WTC11 (cell line): ENCODE results near the gene PCGF3. TPM values are rescaled to one million over a fixed set of nuclear protein-coding genes. Genes with fewer than 3 reads are reported as not detected.

Experiments used
- ATAC-seq: fragments of 200-7000 bp; cut with Tn5 transposase; 2 replicates; pipeline ENCODE4 v1.10.0; 2021; ENCODE audit warnings: mild to moderate bottlenecking, moderate library complexity
- CTCF ChIA-PET: fragments of 300-600 bp; sonication (Branson Sonifier 250); formaldehyde crosslinking; loops from one replicate; lab custom pipeline; 2021; ENCODE audit warnings: antibody characterized with exemption; lab: Charles Lee
- POLR2A ChIA-PET: fragments of 350-600 bp; sonication (Branson Sonifier 250); formaldehyde crosslinking; loops from one replicate; lab custom pipeline; 2021; ENCODE audit warnings: antibody characterized with exemption; lab: Charles Lee
- DNase-seq: peaks from one replicate; pipeline ENCODE4 v3.0.0; 2021; ENCODE audit warnings: low spot score
- H3K27ac Mint-ChIP-seq: 2 replicates; pipeline ENCODE4 v1.8.0; 2021; ENCODE audit warnings: mixed read lengths
- H3K27me3 Mint-ChIP-seq: 2 replicates; pipeline ENCODE4 v1.8.0; 2021; ENCODE audit warnings: low read depth, mild to moderate bottlenecking, moderate library complexity, mixed read lengths
- H3K36me3 Mint-ChIP-seq: 2 replicates; pipeline ENCODE4 v1.8.0; 2021; ENCODE audit warnings: mixed read lengths
- H3K4me1 Mint-ChIP-seq: 2 replicates; pipeline ENCODE4 v1.8.0; 2022; ENCODE audit warnings: mixed read lengths
- H3K4me3 Mint-ChIP-seq: 2 replicates; pipeline ENCODE4 v1.8.0; 2021; ENCODE audit warnings: mild to moderate bottlenecking, moderate library complexity, mixed read lengths
- H3K9me3 Mint-ChIP-seq: 2 replicates; pipeline ENCODE4 v1.8.0; 2021; ENCODE audit warnings: mixed read lengths
- AR ChIP-seq: fragments of 250-450 bp; sonication (Bioruptor Pico); IDR thresholded peaks from 2 replicates; pipeline ENCODE4 v1.9.0; 2021; ENCODE audit warnings: mild to moderate bottlenecking
- ATF6 ChIP-seq: sonication (generic); formaldehyde crosslinking; IDR thresholded peaks from 2 replicates; pipeline ENCODE4 v1.8.1; 2023; ENCODE audit warnings: mild to moderate bottlenecking, missing genetic modification reagents
- FOXJ3 ChIP-seq: sonication (generic); formaldehyde crosslinking; IDR thresholded peaks from 2 replicates; pipeline ENCODE4 v1.9.0; 2021; ENCODE audit warnings: missing genetic modification reagents, mild to moderate bottlenecking, borderline replicate concordance
- FOXP4 ChIP-seq: sonication (generic); formaldehyde crosslinking; IDR thresholded peaks from 2 replicates; pipeline ENCODE4 v1.8.0; 2022; ENCODE audit warnings: mild to moderate bottlenecking, missing genetic modification reagents
- KAT7 ChIP-seq: sonication (generic); formaldehyde crosslinking; IDR thresholded peaks from 2 replicates; pipeline ENCODE4 v1.8.1; 2023; ENCODE audit warnings: missing genetic modification reagents, mild to moderate bottlenecking, borderline replicate concordance
- MAX ChIP-seq: sonication (generic); formaldehyde crosslinking; IDR thresholded peaks from 2 replicates; pipeline ENCODE4 v1.8.0; 2022; ENCODE audit warnings: mild to moderate bottlenecking, missing genetic modification reagents
- NFATC4 ChIP-seq: fragments of 250-450 bp; sonication (Bioruptor Pico); IDR thresholded peaks from 2 replicates; pipeline ENCODE4 v1.9.0; 2021; ENCODE audit warnings: mild to moderate bottlenecking
- NFYB ChIP-seq: sonication (generic); formaldehyde crosslinking; conservative IDR thresholded peaks from 2 replicates; pipeline ENCODE4 v1.8.0; 2022; ENCODE audit warnings: low read depth, missing genetic modification reagents
- RELA ChIP-seq: sonication (generic); formaldehyde crosslinking; IDR thresholded peaks from 2 replicates; pipeline ENCODE4 v1.8.1; 2022; ENCODE audit warnings: missing genetic modification reagents, mild to moderate bottlenecking, borderline replicate concordance
- ZNF121 ChIP-seq: sonication (generic); formaldehyde crosslinking; IDR thresholded peaks from 2 replicates; pipeline ENCODE4 v1.8.0; 2023; ENCODE audit warnings: missing genetic modification reagents
- ZNF263 ChIP-seq: sonication (generic); formaldehyde crosslinking; IDR thresholded peaks from 2 replicates; pipeline ENCODE4 v1.8.1; 2022; ENCODE audit warnings: low read depth, mild to moderate bottlenecking, moderate library complexity, missing genetic modification reagents
- ZNF317 ChIP-seq: sonication (generic); formaldehyde crosslinking; IDR thresholded peaks from 2 replicates; pipeline ENCODE4 v1.8.1; 2023; ENCODE audit warnings: low read depth, mild to moderate bottlenecking, moderate library complexity, missing genetic modification reagents, borderline replicate concordance
- ZNF396 ChIP-seq: fragments of 250-450 bp; sonication (Bioruptor Pico); IDR thresholded peaks from 2 replicates; pipeline ENCODE4 v1.8.0; 2021; ENCODE audit warnings: mild to moderate bottlenecking, moderate library complexity, borderline replicate concordance
- ZNF423 ChIP-seq: fragments of 250-450 bp; sonication (Bioruptor Pico); IDR thresholded peaks from 2 replicates; pipeline ENCODE4 v2.1.2; 2022; ENCODE audit warnings: mild to moderate bottlenecking, moderate library complexity
- total RNA-seq: library from RNA; stranded (reverse); gene quantifications from 3 replicates; pipeline ENCODE4 v1.2.3, GENCODE V29; 2021

PCGF3 gene
- total RNA-seq, 1 experiment from 2014 or later: 65.7 TPM

GRCh38 chr4:791252-791897, 85.7 kb downstream of the PCGF3 start (continued):
- TF ChIP-seq RELA (no peak), NFATC4 (CRISPR knock-in tag) (no peak), FOXJ3 (CRISPR knock-in tag) (no peak)

GRCh38 chr4:791898-792625, 86.4 kb downstream of the PCGF3 start:
- POLR2A ChIA-PET: no interaction called here
- CTCF ChIA-PET: interaction anchor here (3.3 kb wide), 1 partner anchor 10 kb away, joined by 19 read pairs; no protein-coding TSS in a partner anchor
- peak; percentile 69 for DNase-seq

GRCh38 chr4:792626-793092, 87.0 kb downstream of the PCGF3 start:
- TF ChIP-seq ZNF263 (CRISPR knock-in tag): no peak
- Mint-ChIP-seq H3K27ac (no peak overlapping the region), H3K9me3 (no peaks in the 10 kb centered on the region), H3K4me3 (peak overlapping the region; percentile 40), H3K27me3 (peaks cover 69% of the 10 kb centered on the region), H3K4me1 (peaks cover 23% of the 10 kb centered on the region), H3K36me3 (no peaks in the 10 kb centered on the region)
- ATAC-seq (no peak), DNase-seq (no peak)
- POLR2A ChIA-PET: no interaction called here
- CTCF ChIA-PET: interaction anchor here (1.3 to 3.3 kb wide), 2 partner anchors 11 to 22 kb away, joined by 3 to 19 read pairs; no protein-coding TSS in a partner anchor

More at GRCh38 chr4:791898-792625, 86.4 kb downstream of the PCGF3 start:
- Mint-ChIP-seq H3K9me3 (no peaks in the 10 kb centered on the region), H3K27me3 (peaks cover 71% of the 10 kb centered on the region), H3K36me3 (no peaks in the 10 kb centered on the region), H3K27ac (no peak overlapping the region), H3K4me3 (no peak overlapping the region), H3K4me1 (peaks cover 26% of the 10 kb centered on the region)
- TF ChIP-seq NFYB (CRISPR knock-in tag) (no peak), MAX (peak; percentile 31; the same call in 1 of the 2 replicates)
- peak; percentile 57 for ATAC-seq

- no peak overlapping the region for H3K27ac Mint-ChIP-seq
- ChIA-PET POLR2A (interaction anchor here (1.0 to 2.0 kb wide), 2 partner anchors 9 to 11 kb away, joined by 5 to 14 read pairs; no protein-coding TSS in a partner anchor), CTCF (interaction anchor here (1.3 to 3.3 kb wide), 8 partner anchors 9 to 109 kb away, joined by 3 to 19 read pairs (median 8); no protein-coding TSS in a partner anchor)
- ATAC-seq (peak; percentile 10), DNase-seq (no peak)
- H3K27me3 Mint-ChIP-seq: peaks cover 65% of the 10 kb centered on the region
- H3K36me3 Mint-ChIP-seq: no peaks in the 10 kb centered on the region
- H3K4me1 Mint-ChIP-seq: peaks cover 23% of the 10 kb centered on the region
- H3K4me3 Mint-ChIP-seq: peak overlapping the region; percentile 40
- TF ChIP-seq FOXP4 (CRISPR knock-in tag) (0 out of 2 replicates have a peak, but pooled peaks have one; percentile 20), ZNF396 (CRISPR knock-in tag) (no peak), KAT7 (CRISPR knock-in tag) (no peak), ZNF317 (no peak), ATF6 (CRISPR knock-in tag) (no peak), AR (CRISPR knock-in tag) (no peak), ZNF121 (CRISPR knock-in tag) (no peak), ZNF423 (CRISPR knock-in tag) (no peak)
- no peaks in the 10 kb centered on the region for H3K9me3 Mint-ChIP-seq
These were observed 87.6 kb downstream of the PCGF3 start for GRCh38 chr4:793093-793861.
